HepG2 (cell line): Measurements from ENCODE around the gene CERS6. TPM values are rescaled to one million over a fixed set of nuclear protein-coding genes. Genes with fewer than 3 reads are reported as not detected.

Experiments
- CBX1 ChIP-seq: IDR thresholded peaks from one replicate; pipeline ENCODE4 v1.6.1; 2016; ENCODE audit warnings: antibody characterized with exemption, low read depth
- DNMT1 ChIP-seq: sonication (generic); formaldehyde crosslinking; IDR thresholded peaks from 2 replicates; pipeline ENCODE4 v1.5.1; 2020; ENCODE audit warnings: mild to moderate bottlenecking, missing genetic modification reagents
- HDAC1 ChIP-seq: sonication (generic); formaldehyde crosslinking; IDR thresholded peaks from 2 replicates; pipeline ENCODE4 v1.5.1; 2020; ENCODE audit warnings: mild to moderate bottlenecking, missing genetic modification reagents
- HNRNPK ChIP-seq: fragments of 200-400 bp; formaldehyde crosslinking; IDR thresholded peaks from 2 replicates; pipeline ENCODE4 v1.6.1; 2018; ENCODE audit warnings: low read length, low read depth, moderate library complexity, mild to moderate bottlenecking; ENCODE audit not compliant: poor library complexity, severe bottlenecking
- RFX5 ChIP-seq: IDR thresholded peaks from 2 replicates; pipeline ENCODE4 v1.6.1; 2011; ENCODE audit warnings: low read depth, low read length, improper control_type of control experiment
- ZFP41 ChIP-seq: sonication (generic); formaldehyde crosslinking; IDR thresholded peaks from 2 replicates; pipeline ENCODE4 v1.4.0; 2020; ENCODE audit warnings: mild to moderate bottlenecking, missing genetic modification reagents, borderline replicate concordance
- ZNF331 ChIP-seq: sonication (generic); formaldehyde crosslinking; IDR thresholded peaks from 2 replicates; pipeline ENCODE4 v1.4.0; 2020; ENCODE audit warnings: missing genetic modification reagents
- ZNF777 ChIP-seq: sonication (generic); formaldehyde crosslinking; IDR thresholded peaks from 2 replicates; pipeline ENCODE4 v1.4.0; 2020; ENCODE audit warnings: missing genetic modification reagents
- polyA plus RNA-seq, 8 experiments: library from polyadenylated mRNA; depleted of rRNA in 3 of 8; stranded (reverse) in 7 of 8; unstranded in 1 of 8; fragments of >200 nt; fragmentation: Illumina TruSeq in 4 of 8; extraction: Trizol in 4 of 8; gene quantifications; 2 replicates each; pipeline versions ENCODE4 v1.2.1 to v1.2.3, GENCODE V29; 2011 to 2016; ENCODE audit warnings: low read depth in 4 of 8, missing spikeins in 1 of 8, mixed read lengths in 1 of 8; ENCODE audit not compliant: insufficient read depth in 1 of 8
- total RNA-seq, 5 experiments: library from RNA; depleted of rRNA; stranded (reverse); fragments of >200 nt; fragmentation: Illumina TruSeq; extraction: Trizol; gene quantifications; 2 replicates each; pipeline ENCODE4 v1.2.3, GENCODE V29; 2016; ENCODE audit warnings: low read depth in 1 of 5
- TF ChIP-seq, protein P1 (sequence below): sonication (generic); formaldehyde crosslinking; IDR thresholded peaks from 2 replicates; pipeline ENCODE4 v1.9.0; 2021; ENCODE audit warnings: missing genetic modification reagents, borderline replicate concordance
- TF ChIP-seq, protein P2 (sequence below): sonication (generic); formaldehyde crosslinking; IDR thresholded peaks from 2 replicates; pipeline ENCODE4 v1.4.0; 2020; ENCODE audit warnings: mild to moderate bottlenecking, missing genetic modification reagents
- TF ChIP-seq, protein P3 (sequence below): sonication (generic); formaldehyde crosslinking; IDR thresholded peaks from 2 replicates; pipeline ENCODE4 v1.5.1; 2020; ENCODE audit warnings: mild to moderate bottlenecking, missing genetic modification reagents, borderline replicate concordance
- TF ChIP-seq, protein P4 (sequence below): sonication (generic); formaldehyde crosslinking; IDR thresholded peaks from 2 replicates; pipeline ENCODE4 v1.5.1; 2020; ENCODE audit warnings: mild to moderate bottlenecking, missing genetic modification reagents, moderate library complexity

CERS6 gene
- total and polyA plus RNA-seq, 2 of the 13 experiments (the other 11 are each of a cell fraction or from before 2014, with no cell fraction given) = 10.1 to 20.3 TPM

DNA sequence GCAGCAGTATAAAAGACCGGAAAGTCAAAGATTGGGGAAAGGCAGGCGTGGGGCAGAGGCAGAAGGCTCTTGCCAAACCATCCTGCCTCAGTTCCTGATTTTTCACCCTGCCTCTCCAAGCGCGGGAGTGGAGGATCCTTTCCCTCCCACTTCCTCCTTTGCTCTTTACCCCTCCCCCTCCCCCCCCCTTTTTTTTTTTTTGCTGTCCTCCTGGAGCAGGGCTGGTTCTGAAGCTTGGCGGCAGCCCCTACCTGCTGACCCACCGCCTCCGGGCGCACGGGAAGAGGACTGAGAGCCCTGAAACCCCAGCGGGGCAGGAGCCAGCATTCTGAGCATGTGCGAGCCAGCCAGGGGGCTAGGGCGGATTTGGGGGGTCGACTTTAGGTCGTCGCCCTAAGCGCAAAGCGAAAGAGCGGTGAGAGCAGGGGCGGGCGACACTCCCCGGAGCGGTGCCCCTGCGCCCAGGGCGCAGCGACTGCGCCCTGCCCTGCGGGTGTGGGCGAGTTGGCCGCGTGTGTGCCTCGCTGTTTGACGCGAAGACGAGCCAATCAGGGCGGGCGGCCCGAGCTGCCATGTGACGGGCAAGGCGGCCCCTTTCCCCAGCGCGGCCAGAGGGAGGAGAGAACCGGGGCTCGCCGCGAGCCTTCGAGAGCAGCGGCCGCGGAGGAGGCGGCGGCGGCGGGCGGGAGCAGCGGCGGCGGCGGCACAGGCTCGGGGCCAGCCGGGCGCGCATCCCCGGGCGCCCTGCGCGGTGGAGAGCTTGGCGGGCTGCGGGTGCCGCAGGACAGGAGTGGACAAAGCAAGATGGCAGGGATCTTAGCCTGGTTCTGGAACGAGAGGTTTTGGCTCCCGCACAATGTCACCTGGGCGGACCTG is at the start of gene CERS6 (continued):
- TF ChIP-seq, protein P1, sequence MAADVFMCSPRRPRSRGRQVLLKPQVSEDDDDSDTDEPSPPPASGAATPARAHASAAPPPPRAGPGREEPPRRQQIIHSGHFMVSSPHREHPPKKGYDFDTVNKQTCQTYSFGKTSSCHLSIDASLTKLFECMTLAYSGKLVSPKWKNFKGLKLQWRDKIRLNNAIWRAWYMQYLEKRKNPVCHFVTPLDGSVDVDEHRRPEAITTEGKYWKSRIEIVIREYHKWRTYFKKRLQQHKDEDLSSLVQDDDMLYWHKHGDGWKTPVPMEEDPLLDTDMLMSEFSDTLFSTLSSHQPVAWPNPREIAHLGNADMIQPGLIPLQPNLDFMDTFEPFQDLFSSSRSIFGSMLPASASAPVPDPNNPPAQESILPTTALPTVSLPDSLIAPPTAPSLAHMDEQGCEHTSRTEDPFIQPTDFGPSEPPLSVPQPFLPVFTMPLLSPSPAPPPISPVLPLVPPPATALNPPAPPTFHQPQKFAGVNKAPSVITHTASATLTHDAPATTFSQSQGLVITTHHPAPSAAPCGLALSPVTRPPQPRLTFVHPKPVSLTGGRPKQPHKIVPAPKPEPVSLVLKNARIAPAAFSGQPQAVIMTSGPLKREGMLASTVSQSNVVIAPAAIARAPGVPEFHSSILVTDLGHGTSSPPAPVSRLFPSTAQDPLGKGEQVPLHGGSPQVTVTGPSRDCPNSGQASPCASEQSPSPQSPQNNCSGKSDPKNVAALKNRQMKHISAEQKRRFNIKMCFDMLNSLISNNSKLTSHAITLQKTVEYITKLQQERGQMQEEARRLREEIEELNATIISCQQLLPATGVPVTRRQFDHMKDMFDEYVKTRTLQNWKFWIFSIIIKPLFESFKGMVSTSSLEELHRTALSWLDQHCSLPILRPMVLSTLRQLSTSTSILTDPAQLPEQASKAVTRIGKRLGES (CRISPR knock-in tag) = peak; percentile 90; the same call in 1 of the 2 replicates
- TF ChIP-seq ZNF331 (peak; percentile 78), RFX5 (0 out of 2 replicates have a peak, but pooled peaks have one; percentile 18), ZNF777 (CRISPR knock-in tag) (peak; percentile 66), CBX1 (peak; percentile 97), ZFP41 (CRISPR knock-in tag) (peak; percentile 97), DNMT1 (CRISPR knock-in tag) (peak; percentile 88; the same call in 1 of the 2 replicates), HNRNPK (peak; percentile 66), HDAC1 (peak; percentile 91)
- TF ChIP-seq, protein P2, sequence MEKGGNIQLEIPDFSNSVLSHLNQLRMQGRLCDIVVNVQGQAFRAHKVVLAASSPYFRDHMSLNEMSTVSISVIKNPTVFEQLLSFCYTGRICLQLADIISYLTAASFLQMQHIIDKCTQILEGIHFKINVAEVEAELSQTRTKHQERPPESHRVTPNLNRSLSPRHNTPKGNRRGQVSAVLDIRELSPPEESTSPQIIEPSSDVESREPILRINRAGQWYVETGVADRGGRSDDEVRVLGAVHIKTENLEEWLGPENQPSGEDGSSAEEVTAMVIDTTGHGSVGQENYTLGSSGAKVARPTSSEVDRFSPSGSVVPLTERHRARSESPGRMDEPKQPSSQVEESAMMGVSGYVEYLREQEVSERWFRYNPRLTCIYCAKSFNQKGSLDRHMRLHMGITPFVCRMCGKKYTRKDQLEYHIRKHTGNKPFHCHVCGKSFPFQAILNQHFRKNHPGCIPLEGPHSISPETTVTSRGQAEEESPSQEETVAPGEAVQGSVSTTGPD (CRISPR knock-in tag) = no peak
- TF ChIP-seq, protein P3, sequence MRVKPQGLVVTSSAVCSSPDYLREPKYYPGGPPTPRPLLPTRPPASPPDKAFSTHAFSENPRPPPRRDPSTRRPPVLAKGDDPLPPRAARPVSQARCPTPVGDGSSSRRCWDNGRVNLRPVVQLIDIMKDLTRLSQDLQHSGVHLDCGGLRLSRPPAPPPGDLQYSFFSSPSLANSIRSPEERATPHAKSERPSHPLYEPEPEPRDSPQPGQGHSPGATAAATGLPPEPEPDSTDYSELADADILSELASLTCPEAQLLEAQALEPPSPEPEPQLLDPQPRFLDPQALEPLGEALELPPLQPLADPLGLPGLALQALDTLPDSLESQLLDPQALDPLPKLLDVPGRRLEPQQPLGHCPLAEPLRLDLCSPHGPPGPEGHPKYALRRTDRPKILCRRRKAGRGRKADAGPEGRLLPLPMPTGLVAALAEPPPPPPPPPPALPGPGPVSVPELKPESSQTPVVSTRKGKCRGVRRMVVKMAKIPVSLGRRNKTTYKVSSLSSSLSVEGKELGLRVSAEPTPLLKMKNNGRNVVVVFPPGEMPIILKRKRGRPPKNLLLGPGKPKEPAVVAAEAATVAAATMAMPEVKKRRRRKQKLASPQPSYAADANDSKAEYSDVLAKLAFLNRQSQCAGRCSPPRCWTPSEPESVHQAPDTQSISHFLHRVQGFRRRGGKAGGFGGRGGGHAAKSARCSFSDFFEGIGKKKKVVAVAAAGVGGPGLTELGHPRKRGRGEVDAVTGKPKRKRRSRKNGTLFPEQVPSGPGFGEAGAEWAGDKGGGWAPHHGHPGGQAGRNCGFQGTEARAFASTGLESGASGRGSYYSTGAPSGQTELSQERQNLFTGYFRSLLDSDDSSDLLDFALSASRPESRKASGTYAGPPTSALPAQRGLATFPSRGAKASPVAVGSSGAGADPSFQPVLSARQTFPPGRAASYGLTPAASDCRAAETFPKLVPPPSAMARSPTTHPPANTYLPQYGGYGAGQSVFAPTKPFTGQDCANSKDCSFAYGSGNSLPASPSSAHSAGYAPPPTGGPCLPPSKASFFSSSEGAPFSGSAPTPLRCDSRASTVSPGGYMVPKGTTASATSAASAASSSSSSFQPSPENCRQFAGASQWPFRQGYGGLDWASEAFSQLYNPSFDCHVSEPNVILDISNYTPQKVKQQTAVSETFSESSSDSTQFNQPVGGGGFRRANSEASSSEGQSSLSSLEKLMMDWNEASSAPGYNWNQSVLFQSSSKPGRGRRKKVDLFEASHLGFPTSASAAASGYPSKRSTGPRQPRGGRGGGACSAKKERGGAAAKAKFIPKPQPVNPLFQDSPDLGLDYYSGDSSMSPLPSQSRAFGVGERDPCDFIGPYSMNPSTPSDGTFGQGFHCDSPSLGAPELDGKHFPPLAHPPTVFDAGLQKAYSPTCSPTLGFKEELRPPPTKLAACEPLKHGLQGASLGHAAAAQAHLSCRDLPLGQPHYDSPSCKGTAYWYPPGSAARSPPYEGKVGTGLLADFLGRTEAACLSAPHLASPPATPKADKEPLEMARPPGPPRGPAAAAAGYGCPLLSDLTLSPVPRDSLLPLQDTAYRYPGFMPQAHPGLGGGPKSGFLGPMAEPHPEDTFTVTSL (CRISPR knock-in tag) = peak; percentile 62
- TF ChIP-seq, protein P4, sequence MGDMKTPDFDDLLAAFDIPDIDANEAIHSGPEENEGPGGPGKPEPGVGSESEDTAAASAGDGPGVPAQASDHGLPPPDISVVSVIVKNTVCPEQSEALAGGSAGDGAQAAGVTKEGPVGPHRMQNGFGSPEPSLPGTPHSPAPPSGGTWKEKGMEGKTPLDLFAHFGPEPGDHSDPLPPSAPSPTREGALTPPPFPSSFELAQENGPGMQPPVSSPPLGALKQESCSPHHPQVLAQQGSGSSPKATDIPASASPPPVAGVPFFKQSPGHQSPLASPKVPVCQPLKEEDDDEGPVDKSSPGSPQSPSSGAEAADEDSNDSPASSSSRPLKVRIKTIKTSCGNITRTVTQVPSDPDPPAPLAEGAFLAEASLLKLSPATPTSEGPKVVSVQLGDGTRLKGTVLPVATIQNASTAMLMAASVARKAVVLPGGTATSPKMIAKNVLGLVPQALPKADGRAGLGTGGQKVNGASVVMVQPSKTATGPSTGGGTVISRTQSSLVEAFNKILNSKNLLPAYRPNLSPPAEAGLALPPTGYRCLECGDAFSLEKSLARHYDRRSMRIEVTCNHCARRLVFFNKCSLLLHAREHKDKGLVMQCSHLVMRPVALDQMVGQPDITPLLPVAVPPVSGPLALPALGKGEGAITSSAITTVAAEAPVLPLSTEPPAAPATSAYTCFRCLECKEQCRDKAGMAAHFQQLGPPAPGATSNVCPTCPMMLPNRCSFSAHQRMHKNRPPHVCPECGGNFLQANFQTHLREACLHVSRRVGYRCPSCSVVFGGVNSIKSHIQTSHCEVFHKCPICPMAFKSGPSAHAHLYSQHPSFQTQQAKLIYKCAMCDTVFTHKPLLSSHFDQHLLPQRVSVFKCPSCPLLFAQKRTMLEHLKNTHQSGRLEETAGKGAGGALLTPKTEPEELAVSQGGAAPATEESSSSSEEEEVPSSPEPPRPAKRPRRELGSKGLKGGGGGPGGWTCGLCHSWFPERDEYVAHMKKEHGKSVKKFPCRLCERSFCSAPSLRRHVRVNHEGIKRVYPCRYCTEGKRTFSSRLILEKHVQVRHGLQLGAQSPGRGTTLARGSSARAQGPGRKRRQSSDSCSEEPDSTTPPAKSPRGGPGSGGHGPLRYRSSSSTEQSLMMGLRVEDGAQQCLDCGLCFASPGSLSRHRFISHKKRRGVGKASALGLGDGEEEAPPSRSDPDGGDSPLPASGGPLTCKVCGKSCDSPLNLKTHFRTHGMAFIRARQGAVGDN (CRISPR knock-in tag) = peak; percentile 90
